ENCODE measurements around the gene RPAP2.

RPAP2 gene

GRCh38 chr1:92409946-92410549, 111.2 kb downstream of the RPAP2 start:
- TF ChIP-seq CTCF (IDR thresholded peaks at IDR 0.05; ENCODE audit: insufficient read depth, low read length, poor library complexity, severe bottlenecking): no peak
- no peak for DNase-seq (ENCODE audit: extremely low read depth, insufficient read length)
- no peaks in the 10 kb centered on the region for H3K27me3 ChIP-seq (replicated peaks; ENCODE audit: control insufficient read depth, insufficient read depth, low read length)

GRCh38 chr1:92410706-92411105, 111.8 kb downstream of the RPAP2 start:
- Histone ChIP-seq H3K27me3 (replicated peaks; ENCODE audit: control insufficient read depth, insufficient read depth, low read length) (no peaks in the 10 kb centered on the region), H3K36me3 (ENCODE audit: control insufficient read depth, insufficient read depth, low read length) (no peaks in the 10 kb centered on the region), H3K4me3 (replicated peaks; ENCODE audit: low read depth, low read length) (no peak overlapping the region)
- no peak for DNase-seq (ENCODE audit: extremely low read depth, insufficient read length)
- TF ChIP-seq CTCF (IDR thresholded peaks at IDR 0.05; ENCODE audit: insufficient read depth, low read length, poor library complexity, severe bottlenecking): no peak

More at GRCh38 chr1:92409946-92410549, 111.2 kb downstream of the RPAP2 start:
- no peak overlapping the region for H3K4me3 ChIP-seq (replicated peaks; ENCODE audit: low read depth, low read length)
- no peaks in the 10 kb centered on the region for H3K36me3 ChIP-seq (ENCODE audit: control insufficient read depth, insufficient read depth, low read length)

- Histone ChIP-seq H3K4me3 (replicated peaks; ENCODE audit: low read depth, low read length) (no peak overlapping the region), H3K36me3 (ENCODE audit: control insufficient read depth, insufficient read depth, low read length) (no peaks in the 10 kb centered on the region), H3K27me3 (replicated peaks; ENCODE audit: control insufficient read depth, insufficient read depth, low read length) (no peaks in the 10 kb centered on the region)
- DNase-seq (ENCODE audit: extremely low read depth, insufficient read length): no peak
- no peak for TF ChIP-seq CTCF (IDR thresholded peaks at IDR 0.05; ENCODE audit: insufficient read depth, low read length, poor library complexity, severe bottlenecking)
Measured at GRCh38 chr1:92411511-92411910, 112.7 kb downstream of the RPAP2 start.

GRCh38 chr1:92419642-92420041, 120.8 kb downstream of the RPAP2 start:
- no peak for DNase-seq (ENCODE audit: extremely low read depth, insufficient read length)
- no peak for TF ChIP-seq CTCF (IDR thresholded peaks at IDR 0.05; ENCODE audit: insufficient read depth, low read length, poor library complexity, severe bottlenecking)
- H3K36me3 ChIP-seq (ENCODE audit: control insufficient read depth, insufficient read depth, low read length): no peaks in the 10 kb centered on the region
- H3K27me3 ChIP-seq (replicated peaks; ENCODE audit: control insufficient read depth, insufficient read depth, low read length): no peaks in the 10 kb centered on the region
- H3K4me3 ChIP-seq (replicated peaks; ENCODE audit: low read depth, low read length): no peak overlapping the region

GRCh38 chr1:92424381-92424780, 125.5 kb downstream of the RPAP2 start:
- TF ChIP-seq CTCF (IDR thresholded peaks at IDR 0.05; ENCODE audit: insufficient read depth, low read length, poor library complexity, severe bottlenecking): no peak
- H3K36me3 ChIP-seq (ENCODE audit: control insufficient read depth, insufficient read depth, low read length): no peaks in the 10 kb centered on the region
- no peaks in the 10 kb centered on the region; the same call in 1 of the 2 replicates for H3K27me3 ChIP-seq (replicated peaks; ENCODE audit: control insufficient read depth, insufficient read depth, low read length)
- H3K4me3 ChIP-seq (replicated peaks; ENCODE audit: low read depth, low read length): no peak overlapping the region
- no peak for DNase-seq (ENCODE audit: extremely low read depth, insufficient read length)

- no peak for DNase-seq (ENCODE audit: extremely low read depth, insufficient read length)
- Histone ChIP-seq H3K36me3 (ENCODE audit: control insufficient read depth, insufficient read depth, low read length) (no peaks in the 10 kb centered on the region), H3K27me3 (replicated peaks; ENCODE audit: control insufficient read depth, insufficient read depth, low read length) (no peaks in the 10 kb centered on the region; the same call in 1 of the 2 replicates), H3K4me3 (replicated peaks; ENCODE audit: low read depth, low read length) (no peak overlapping the region)
- TF ChIP-seq CTCF (IDR thresholded peaks at IDR 0.05; ENCODE audit: insufficient read depth, low read length, poor library complexity, severe bottlenecking): no peak
Measured at GRCh38 chr1:92425617-92426016, 126.8 kb downstream of the RPAP2 start.
